Inflammatory macrophage treated with lipopolysaccharide for 1 hour (primary cell): Measurements from ENCODE around the gene PEX7.
"Not testable (repeated sequence)": the region's sequence is repeated elsewhere in the genome, so short reads cannot be mapped to it uniquely, and the experiment has no call there.

ENCODE experiments used
- DNase-seq, 2 donors: peaks; one replicate each; pipeline ENCODE4 v3.0.0-alpha.2; 2020 to 2022

PEX7 gene

GRCh38 chr6:136846477-136846876 lies 24.1 kb downstream of the PEX7 start:
- not testable (repeated sequence) for DNase-seq

GRCh38 chr6:136849979-136850563 lies 27.7 kb downstream of the PEX7 start:
- DNase-seq, result not testable (repeated sequence)

- DNase-seq, result peak; percentile 40 to 51
These were observed 37.0 kb downstream of the PEX7 start for GRCh38 chr6:136859430-136859829.

- DNase-seq, result no peak
These were observed 37.7 kb downstream of the PEX7 start for GRCh38 chr6:136860043-136860442.

- DNase-seq, result no peak
These were observed 40.3 kb downstream of the PEX7 start for GRCh38 chr6:136862662-136863061.

- no peak for DNase-seq
These were observed 41.4 kb downstream of the PEX7 start for GRCh38 chr6:136863752-136864151.

- no peak for DNase-seq
These were observed 42.3 kb downstream of the PEX7 start for GRCh38 chr6:136864676-136865075.

- no peak for DNase-seq
These were observed 44.6 kb downstream of the PEX7 start for GRCh38 chr6:136866872-136867416.

GRCh38 chr6:136869451-136869850 lies 47.1 kb downstream of the PEX7 start:
- DNase-seq, result no peak

- DNase-seq, result no peak
These were observed 51.4 kb downstream of the PEX7 start for GRCh38 chr6:136873748-136874147.

- DNase-seq, result not testable (repeated sequence)
These were observed 54.1 kb downstream of the PEX7 start for GRCh38 chr6:136876469-136876868.

GRCh38 chr6:136880748-136881460 lies 58.5 kb downstream of the PEX7 start:
- no peak for DNase-seq

GRCh38 chr6:136886091-136886490 lies 63.7 kb downstream of the PEX7 start:
- no peak for DNase-seq

- no peak for DNase-seq
These were observed 65.6 kb downstream of the PEX7 start for GRCh38 chr6:136887953-136888352.

GRCh38 chr6:136889271-136890193 lies 67.1 kb downstream of the PEX7 start:
- peak in 1 of 2 donors; percentile 6 for DNase-seq

GRCh38 chr6:136890194-136890839 lies 67.9 kb downstream of the PEX7 start:
- no peak for DNase-seq

GRCh38 chr6:136890986-136891385 lies 68.6 kb downstream of the PEX7 start:
- no peak for DNase-seq

GRCh38 chr6:136893187-136893586 lies 70.8 kb downstream of the PEX7 start:
- DNase-seq, result no peak

GRCh38 chr6:136895901-136896300 lies 73.5 kb downstream of the PEX7 start:
- DNase-seq, result no peak

- no peak for DNase-seq
These were observed 74.7 kb downstream of the PEX7 start for GRCh38 chr6:136897071-136897470.

GRCh38 chr6:136901212-136901784 lies 78.9 kb downstream of the PEX7 start:
- DNase-seq, result no peak

GRCh38 chr6:136904477-136904876 lies 82.1 kb downstream of the PEX7 start:
- not testable (repeated sequence) for DNase-seq
